Vagina (tissue), 2 donors: ENCODE data around the gene TAF1B.

ENCODE experiments used
- CTCF ChIP-seq, 3 experiments: fragments of 450-650 bp in 2 of 3; fragments of 200-600 bp in 1 of 3; sonication (generic) in 1 of 3; IDR thresholded peaks; one replicate each; pipeline ENCODE4 v1.5.1; 2017 to 2019; ENCODE audit warnings: antibody characterized with exemption in 3 of 3, mild to moderate bottlenecking in 2 of 3, moderate library complexity in 2 of 3
- POLR2A ChIP-seq, 2 donors: fragments of 450-650 bp; IDR thresholded peaks; one replicate each; pipeline ENCODE4 v1.6.1; 2017; ENCODE audit warnings: antibody characterized with exemption in 2 of 2, mild to moderate bottlenecking in 2 of 2, moderate library complexity in 2 of 2
- POLR2AphosphoS5 ChIP-seq, 2 donors: sonication (generic); formaldehyde crosslinking; IDR thresholded peaks; one replicate each; pipeline ENCODE4 v1.9.0; 2017; ENCODE audit warnings: antibody characterized with exemption in 2 of 2, mild to moderate bottlenecking in 2 of 2, low read depth in 1 of 2; ENCODE audit not compliant: insufficient read depth in 1 of 2

DNA sequence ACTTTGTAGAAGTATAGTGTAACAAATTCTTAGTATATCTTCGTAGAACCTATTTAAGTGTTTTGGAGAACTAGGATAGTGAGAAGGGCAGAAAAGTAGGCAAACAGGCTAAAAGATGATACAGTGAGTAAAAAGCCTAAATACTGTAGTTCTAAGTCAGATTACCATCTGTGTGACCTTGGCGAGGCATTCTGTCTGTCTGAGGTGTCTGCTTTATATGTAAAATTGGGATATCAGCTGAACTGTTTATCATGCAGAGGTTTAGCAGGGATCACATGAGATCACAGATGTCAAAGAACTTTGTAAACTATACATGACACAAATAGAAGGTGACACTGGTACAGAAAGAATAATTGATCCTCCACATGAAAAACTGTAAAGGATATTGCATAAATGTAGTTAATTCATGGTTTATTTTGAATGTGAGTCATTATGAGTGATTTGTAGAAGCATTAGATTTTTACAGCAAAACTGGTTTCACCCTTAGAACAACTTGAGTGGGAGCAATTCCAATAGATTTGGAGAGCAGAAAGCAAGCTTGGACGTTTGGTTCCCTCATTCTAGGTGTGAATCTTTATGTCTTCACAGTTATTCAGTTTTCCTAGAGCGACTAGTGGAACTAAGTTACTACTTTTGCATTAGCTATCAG lies 41.9 kb downstream of the TAF1B start:
- TF ChIP-seq POLR2A (IDR thresholded peaks at IDR 0.05) (no peak), POLR2AphosphoS5 (IDR thresholded peaks at IDR 0.05; ENCODE audit: insufficient read depth in 1 of 2, low read depth in 1 of 2) (no peak), CTCF (IDR thresholded peaks at IDR 0.05) (no peak)
